ENCODE results near the gene SPEM3.

DNA sequence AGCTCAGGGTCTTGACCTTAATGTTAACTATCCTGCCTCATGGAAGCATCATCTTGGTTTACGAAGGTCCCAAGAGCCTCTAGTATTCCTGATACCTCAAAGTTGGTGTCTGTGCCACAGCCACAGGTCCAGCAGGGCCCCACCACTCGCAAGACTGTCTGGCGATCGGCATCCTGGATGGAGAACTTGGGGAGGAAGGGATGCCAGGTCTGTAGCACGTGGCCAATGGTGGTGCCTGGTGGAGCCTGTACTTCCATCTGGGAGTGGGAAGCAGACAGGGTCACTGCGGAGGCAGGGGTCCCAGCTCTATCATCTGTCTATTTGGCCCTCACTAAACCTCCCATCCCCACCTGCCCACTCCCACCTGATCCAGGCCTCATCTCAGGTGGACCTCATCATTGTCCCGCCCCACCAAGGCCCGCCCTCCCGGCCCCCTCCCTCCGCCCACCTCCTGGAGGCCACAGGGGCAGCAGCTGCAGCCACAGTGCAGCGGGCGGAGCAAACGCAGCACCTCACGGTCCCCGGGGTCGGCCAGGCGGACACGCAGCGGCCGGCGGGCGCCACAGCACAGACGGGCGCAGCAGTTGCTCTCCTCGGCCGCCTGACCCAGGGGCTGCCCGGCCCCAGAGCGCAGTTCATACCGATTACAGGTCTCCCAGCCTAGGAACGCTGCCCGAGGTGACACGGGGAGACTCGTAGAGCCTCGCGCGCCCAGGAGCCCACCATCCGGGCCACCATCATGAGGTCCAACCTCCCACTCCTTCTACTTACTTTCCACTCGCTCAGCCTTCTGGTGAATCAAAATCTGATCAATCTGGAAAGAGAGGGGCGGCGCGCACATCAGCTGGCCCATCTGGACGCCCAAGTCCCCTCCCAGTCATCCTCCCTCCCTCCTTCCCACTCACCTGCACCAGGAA lies 35.7 kb upstream of the SPEM3 start:
- TF ChIP-seq, protein P1, sequence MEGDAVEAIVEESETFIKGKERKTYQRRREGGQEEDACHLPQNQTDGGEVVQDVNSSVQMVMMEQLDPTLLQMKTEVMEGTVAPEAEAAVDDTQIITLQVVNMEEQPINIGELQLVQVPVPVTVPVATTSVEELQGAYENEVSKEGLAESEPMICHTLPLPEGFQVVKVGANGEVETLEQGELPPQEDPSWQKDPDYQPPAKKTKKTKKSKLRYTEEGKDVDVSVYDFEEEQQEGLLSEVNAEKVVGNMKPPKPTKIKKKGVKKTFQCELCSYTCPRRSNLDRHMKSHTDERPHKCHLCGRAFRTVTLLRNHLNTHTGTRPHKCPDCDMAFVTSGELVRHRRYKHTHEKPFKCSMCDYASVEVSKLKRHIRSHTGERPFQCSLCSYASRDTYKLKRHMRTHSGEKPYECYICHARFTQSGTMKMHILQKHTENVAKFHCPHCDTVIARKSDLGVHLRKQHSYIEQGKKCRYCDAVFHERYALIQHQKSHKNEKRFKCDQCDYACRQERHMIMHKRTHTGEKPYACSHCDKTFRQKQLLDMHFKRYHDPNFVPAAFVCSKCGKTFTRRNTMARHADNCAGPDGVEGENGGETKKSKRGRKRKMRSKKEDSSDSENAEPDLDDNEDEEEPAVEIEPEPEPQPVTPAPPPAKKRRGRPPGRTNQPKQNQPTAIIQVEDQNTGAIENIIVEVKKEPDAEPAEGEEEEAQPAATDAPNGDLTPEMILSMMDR (IDR thresholded peaks at IDR 0.05; ENCODE audit: low read depth, low read length), result no peak
- TF ChIP-seq EZH2phosphoT487 (IDR thresholded peaks at IDR 0.05; ENCODE audit: low read depth), result no peak
